GM23338 (cell line): ENCODE measurements around the gene SARS2. TPM values are rescaled to one million over a fixed set of nuclear protein-coding genes. Genes with fewer than 3 reads are reported as not detected.

Experiments used
- ATAC-seq: fragments of 200-7000 bp; cut with Tn5 transposase; 3 replicates; pipeline ENCODE4 v1.9.1; 2020
- DNase-seq: peaks from one replicate; pipeline ENCODE4 v3.0.0-alpha.2; 2015; ENCODE audit warnings: low spot score
- H2AFZ ChIP-seq: fragments of 200-600 bp; sonication (generic); 2 replicates; pipeline ENCODE4 v1.8.0; 2016; ENCODE audit warnings: antibody characterized with exemption, mild to moderate bottlenecking, moderate library complexity
- H3F3A ChIP-seq: fragments of 200-600 bp; sonication (generic); replicated peaks from 2 replicates; pipeline ENCODE4 v1.8.0; 2017; ENCODE audit warnings: antibody characterized with exemption, mixed run types, low read depth
- H3K27ac ChIP-seq: fragments of 200-600 bp; sonication (generic); 2 replicates; pipeline ENCODE4 v1.6.1; 2016; ENCODE audit warnings: low read depth
- H3K27me3 ChIP-seq: fragments of 200-600 bp; sonication (generic); 2 replicates; pipeline ENCODE4 v1.8.0; 2016; ENCODE audit warnings: mild to moderate bottlenecking, mixed run types, moderate library complexity; ENCODE audit not compliant: insufficient read depth
- H3K36me3 ChIP-seq: fragments of 200-600 bp; sonication (generic); 2 replicates; pipeline ENCODE4 v1.8.0; 2016; ENCODE audit warnings: mild to moderate bottlenecking; ENCODE audit not compliant: insufficient read depth
- H3K4me1 ChIP-seq: fragments of 200-600 bp; sonication (generic); 2 replicates; pipeline ENCODE4 v1.8.0; 2016; ENCODE audit warnings: mild to moderate bottlenecking, moderate library complexity; ENCODE audit not compliant: insufficient read depth
- H3K4me2 ChIP-seq: fragments of 200-600 bp; sonication (generic); 2 replicates; pipeline ENCODE4 v1.7.1; 2017; ENCODE audit warnings: mixed run types
- H3K4me3 ChIP-seq: fragments of 200-600 bp; sonication (generic); 2 replicates; pipeline ENCODE4 v1.6.1; 2016; ENCODE audit warnings: mixed run types
- H3K79me2 ChIP-seq: fragments of 200-600 bp; sonication (generic); replicated peaks from 2 replicates; pipeline ENCODE4 v1.8.0; 2017; ENCODE audit warnings: mild to moderate bottlenecking; ENCODE audit not compliant: insufficient read depth
- H3K9me2 ChIP-seq: fragments of 200-600 bp; sonication (generic); 2 replicates; pipeline ENCODE4 v1.8.0; 2017; ENCODE audit not compliant: insufficient read depth
- H4K20me1 ChIP-seq: fragments of 200-600 bp; sonication (generic); replicated peaks from 2 replicates; pipeline ENCODE4 v1.8.0; 2017; ENCODE audit warnings: mild to moderate bottlenecking; ENCODE audit not compliant: insufficient read depth
- H3K27ac Mint-ChIP-seq: 2 replicates; pipeline ENCODE4 v1.8.0; 2020; ENCODE audit warnings: inconsistent platforms, mild to moderate bottlenecking, moderate library complexity, mixed read lengths
- H3K27me3 Mint-ChIP-seq: 3 replicates; pipeline ENCODE4 v1.8.0; 2022; ENCODE audit warnings: low read depth, mild to moderate bottlenecking, moderate library complexity, mixed read lengths, inconsistent platforms; ENCODE audit not compliant: insufficient read depth, poor library complexity
- H3K36me3 Mint-ChIP-seq: 3 replicates; pipeline ENCODE4 v1.8.0; 2021; ENCODE audit warnings: low read depth, mild to moderate bottlenecking, inconsistent platforms, moderate library complexity, mixed read lengths
- H3K4me1 Mint-ChIP-seq: 3 replicates; pipeline ENCODE4 v1.8.0; 2020; ENCODE audit warnings: mild to moderate bottlenecking, inconsistent platforms, mixed read lengths
- H3K4me3 Mint-ChIP-seq: 3 replicates; pipeline ENCODE4 v1.8.0; 2021; ENCODE audit warnings: moderate library complexity, mild to moderate bottlenecking, inconsistent platforms, mixed read lengths
- H3K9me3 Mint-ChIP-seq: 3 replicates; pipeline ENCODE4 v1.8.0; 2020; ENCODE audit warnings: moderate library complexity, mild to moderate bottlenecking, inconsistent platforms, mixed read lengths
- CREB1 ChIP-seq: fragments of 250-450 bp; sonication (Bioruptor Pico); IDR thresholded peaks from 2 replicates; pipeline ENCODE4 v1.5.0; 2020; ENCODE audit warnings: low read depth, mild to moderate bottlenecking, moderate library complexity
- CTCF ChIP-seq, 2 experiments: fragments of 200-600 bp in 1 of 2; sonication (generic) in 1 of 2; conservative IDR thresholded peaks; 2 replicates each; pipeline versions ENCODE4 v1.5.1 to v1.6.1; 2016 to 2017; ENCODE audit warnings: antibody characterized with exemption in 2 of 2, low read depth in 2 of 2, mild to moderate bottlenecking in 2 of 2, moderate library complexity in 1 of 2
- EZH2 ChIP-seq: fragments of 200-600 bp; sonication (generic); IDR thresholded peaks from one replicate; pipeline ENCODE4 v1.8.0; 2017; ENCODE audit warnings: antibody characterized with exemption, mild to moderate bottlenecking, low read depth; ENCODE audit not compliant: unreplicated experiment
- EZH2phosphoT487 ChIP-seq: fragments of 200-600 bp; sonication (generic); IDR thresholded peaks from one replicate; pipeline ENCODE4 v1.8.1; 2018; ENCODE audit warnings: antibody characterized with exemption; ENCODE audit not compliant: unreplicated experiment
- JUNB ChIP-seq: IDR thresholded peaks from one replicate; pipeline ENCODE4 v1.6.1; 2016; ENCODE audit warnings: antibody characterized with exemption; ENCODE audit not compliant: unreplicated experiment
- POLR2AphosphoS5 ChIP-seq: IDR thresholded peaks from 2 replicates; pipeline ENCODE4 v1.6.1; 2016; ENCODE audit warnings: antibody characterized with exemption, low read depth
- REST ChIP-seq: IDR thresholded peaks from one replicate; pipeline ENCODE4 v1.6.1; 2018; ENCODE audit warnings: antibody characterized with exemption; ENCODE audit not compliant: unreplicated experiment
- STAT1 ChIP-seq: IDR thresholded peaks from one replicate; pipeline ENCODE4 v1.6.1; 2016; ENCODE audit warnings: antibody characterized with exemption; ENCODE audit not compliant: unreplicated experiment
- ZNF114 ChIP-seq: fragments of 250-450 bp; sonication (Bioruptor Pico); IDR thresholded peaks from 2 replicates; pipeline ENCODE4 v1.5.0; 2020; ENCODE audit warnings: mild to moderate bottlenecking, moderate library complexity
- polyA plus RNA-seq: library from polyadenylated mRNA; unstranded; fragments of >200 nt; fragmentation: Nextera tagmentation; extraction: Ambion mirVana; gene quantifications from 2 replicates; pipeline ENCODE4 v1.2.1, GENCODE V29; 2016
- total RNA-seq: library from RNA; depleted of rRNA; stranded (reverse); fragments of >200 nt; shearing (Covaris generic); gene quantifications from 2 replicates; pipeline ENCODE4 v1.2.3, GENCODE V29; 2014

Gene SARS2
- total and polyA plus RNA-seq, 2 experiments from 2014 or later: 70.6 to 75.7 TPM

GRCh38 chr19:38908911-38909310 lies 21.7 kb downstream of the SARS2 start:
- Histone ChIP-seq H3K9me2 (no peaks in the 10 kb centered on the region), H3K27ac (no peak overlapping the region), H3K4me3 (no peak overlapping the region), H3F3A (no peaks in the 10 kb centered on the region), H3K4me1 (peaks cover 5% of the 10 kb centered on the region), H4K20me1 (no peaks in the 10 kb centered on the region), H3K36me3 (no peaks in the 10 kb centered on the region; the same call in 1 of the 2 replicates), H3K79me2 (no peaks in the 10 kb centered on the region), H3K4me2 (peak overlapping the region; percentile 38; the same call in 1 of the 2 replicates), H3K27me3 (0 out of 2 replicates have a peak, but pooled peaks cover 4% of the 10 kb centered on the region), H2AFZ (no peak overlapping the region)
- no peak for TF ChIP-seq REST
- Mint-ChIP-seq H3K4me3 (no peak overlapping the region), H3K9me3 (no peaks in the 10 kb centered on the region), H3K36me3 (peaks cover 23% of the 10 kb centered on the region), H3K4me1 (peaks cover 6% of the 10 kb centered on the region; the same call in 2 of the 3 replicates), H3K27ac (no peak overlapping the region), H3K27me3 (peaks cover 14% of the 10 kb centered on the region)
- ATAC-seq (no peak), DNase-seq (no peak)

- no peaks in the 10 kb centered on the region for H4K20me1 ChIP-seq
- no peak for DNase-seq
- Mint-ChIP-seq H3K4me1 (peaks cover 6% of the 10 kb centered on the region; the same call in 2 of the 3 replicates), H3K27ac (no peak overlapping the region), H3K27me3 (peaks cover 8% of the 10 kb centered on the region), H3K36me3 (peaks cover 27% of the 10 kb centered on the region), H3K9me3 (no peaks in the 10 kb centered on the region), H3K4me3 (no peak overlapping the region; the same call in 2 of the 3 replicates)
- H3K4me3 ChIP-seq: no peak overlapping the region
- H3K36me3 ChIP-seq: no peaks in the 10 kb centered on the region; the same call in 1 of the 2 replicates
- H2AFZ ChIP-seq: no peak overlapping the region
- 0 out of 2 replicates have a peak, but pooled peaks cover 4% of the 10 kb centered on the region for H3K27me3 ChIP-seq
- no peaks in the 10 kb centered on the region for H3K9me2 ChIP-seq
- H3F3A ChIP-seq: no peaks in the 10 kb centered on the region
- no peak overlapping the region for H3K27ac ChIP-seq
- ATAC-seq: no peak
- H3K4me1 ChIP-seq: peaks cover 5% of the 10 kb centered on the region
- H3K79me2 ChIP-seq: peaks cover 1% of the 10 kb centered on the region; the same call in 1 of the 2 replicates
- H3K4me2 ChIP-seq: no peak overlapping the region
- no peak for TF ChIP-seq CREB1 (CRISPR knock-in tag)
- no peak for TF ChIP-seq REST
- no peak for TF ChIP-seq EZH2
- TF ChIP-seq CTCF (conservative IDR thresholded peaks at IDR 0.05; ENCODE audit: low read depth in 2 of 2): no peak
- no peak for TF ChIP-seq EZH2phosphoT487
- no peak for TF ChIP-seq STAT1
- TF ChIP-seq ZNF114 (CRISPR knock-in tag): no peak
- no peak for TF ChIP-seq JUNB
- TF ChIP-seq POLR2AphosphoS5: no peak
These were observed 22.9 kb downstream of the SARS2 start for GRCh38 chr19:38907670-38908069.
